ENCODE measurements around the gene TARP.
A peak's percentile ranks its signal among the peaks of the same experiment; 100 is the strongest.
"Not testable (repeated sequence)": the region's sequence is repeated elsewhere in the genome, so short reads cannot be mapped to it uniquely, and the experiment has no call there.

Gene TARP

GRCh38 chr7:38259157-38259556, 14.3 kb downstream of the TARP start:
- DNase-seq: not testable (repeated sequence)

- DNase-seq: no peak
Measured at GRCh38 chr7:38257350-38257677, 16.1 kb downstream of the TARP start.

- DNase-seq: not testable (repeated sequence)
Measured at GRCh38 chr7:38249849-38250248, 23.6 kb downstream of the TARP start.

GRCh38 chr7:38248069-38248567, 25.3 kb downstream of the TARP start:
- DNase-seq: no peak

- no peak for DNase-seq
Measured at GRCh38 chr7:38245409-38245977, 27.9 kb downstream of the TARP start.

- no peak for DNase-seq
Measured at GRCh38 chr7:38244516-38244915, 28.9 kb downstream of the TARP start.

- DNase-seq: not testable (repeated sequence)
Measured at GRCh38 chr7:38243345-38243744, 30.1 kb downstream of the TARP start.

- no peak for DNase-seq
Measured at GRCh38 chr7:38242814-38243213, 30.6 kb downstream of the TARP start.

- no peak for DNase-seq
Measured at GRCh38 chr7:38241071-38241470, 32.4 kb downstream of the TARP start.

- DNase-seq: not testable (repeated sequence)
Measured at GRCh38 chr7:38239129-38239528, 34.3 kb downstream of the TARP start.

- no peak for DNase-seq
Measured at GRCh38 chr7:38235606-38236005, 37.8 kb downstream of the TARP start.

- not testable (repeated sequence) for DNase-seq
Measured at GRCh38 chr7:38234759-38235158, 38.7 kb downstream of the TARP start.

- peak; percentile 30 for DNase-seq
Measured at GRCh38 chr7:38232502-38233366, 40.7 kb downstream of the TARP start.

- DNase-seq: no peak
Measured at GRCh38 chr7:38229884-38230642, 43.4 kb downstream of the TARP start.

- DNase-seq: peak; percentile 23
Measured at GRCh38 chr7:38229386-38229785, 44.0 kb downstream of the TARP start.

- no peak for DNase-seq
Measured at GRCh38 chr7:38224392-38224791, 49.0 kb downstream of the TARP start.

GRCh38 chr7:38223306-38223705, 50.1 kb downstream of the TARP start:
- DNase-seq: no peak

GRCh38 chr7:38222481-38223096, 50.8 kb downstream of the TARP start:
- DNase-seq: no peak

GRCh38 chr7:38220452-38220851, 53.0 kb downstream of the TARP start:
- DNase-seq: no peak

GRCh38 chr7:38217672-38218071, 55.8 kb downstream of the TARP start:
- no peak for DNase-seq

GRCh38 chr7:38215735-38216670, 57.4 kb downstream of the TARP start:
- no peak for DNase-seq

- DNase-seq: no peak
Measured at GRCh38 chr7:38215115-38215514, 58.3 kb downstream of the TARP start.
